ENCODE results near the gene POPDC2.
A peak's percentile ranks its signal among the peaks of the same experiment; 100 is the strongest.

POPDC2 gene, protein sequence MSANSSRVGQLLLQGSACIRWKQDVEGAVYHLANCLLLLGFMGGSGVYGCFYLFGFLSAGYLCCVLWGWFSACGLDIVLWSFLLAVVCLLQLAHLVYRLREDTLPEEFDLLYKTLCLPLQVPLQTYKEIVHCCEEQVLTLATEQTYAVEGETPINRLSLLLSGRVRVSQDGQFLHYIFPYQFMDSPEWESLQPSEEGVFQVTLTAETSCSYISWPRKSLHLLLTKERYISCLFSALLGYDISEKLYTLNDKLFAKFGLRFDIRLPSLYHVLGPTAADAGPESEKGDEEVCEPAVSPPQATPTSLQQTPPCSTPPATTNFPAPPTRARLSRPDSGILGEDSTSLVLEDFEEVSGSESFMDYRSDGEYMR

DNA sequence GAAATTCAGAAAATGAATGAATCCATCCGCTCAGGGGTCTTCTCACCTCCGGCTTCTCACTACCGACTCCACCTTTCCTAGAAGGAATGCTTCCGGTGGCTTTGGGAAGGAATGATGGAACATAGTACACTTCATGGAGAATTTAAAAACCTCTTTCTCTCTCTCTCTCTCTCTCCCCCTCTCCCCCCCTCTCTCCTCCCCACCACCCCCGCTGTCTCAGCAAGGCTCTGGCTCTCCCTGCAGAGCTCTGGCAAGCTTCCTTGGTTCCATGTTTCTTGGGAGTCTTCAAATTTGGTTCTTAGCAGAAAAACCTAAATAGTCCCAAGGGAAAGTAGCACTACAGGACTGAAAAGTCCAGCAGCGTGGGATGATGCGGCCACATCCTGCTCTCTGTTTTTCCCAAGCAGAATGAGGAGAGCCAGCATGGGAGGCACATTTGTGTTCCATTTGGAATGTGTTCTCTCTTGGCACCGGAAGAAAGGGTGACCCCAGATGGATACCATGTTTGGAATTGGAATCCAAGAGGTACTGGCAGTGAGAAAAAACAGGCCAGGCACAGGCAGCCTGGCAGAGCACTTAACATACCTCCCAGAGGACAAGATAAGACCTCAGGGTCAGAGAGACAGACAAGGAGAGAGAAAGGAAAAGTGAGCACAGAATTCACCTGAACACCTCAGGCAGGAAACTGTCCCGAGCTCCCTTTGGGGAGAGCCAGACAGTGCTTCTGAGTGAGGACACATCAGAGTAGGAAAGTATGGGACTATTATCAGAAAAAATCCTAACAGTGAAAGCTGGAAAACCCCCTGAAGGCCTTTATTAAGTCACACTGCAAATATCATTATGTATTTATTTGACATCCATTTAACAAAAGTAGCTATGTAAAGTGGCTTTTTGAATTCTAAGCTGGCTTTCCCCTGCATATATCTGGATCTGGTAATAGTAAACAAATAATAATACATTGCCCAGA, at the start of gene POPDC2:
POPDC2 (minus strand) TSS at position 116 of the 967 bp plus-strand sequence. CDS start 166 bp downstream, outside the sequence.
- peaks cover under 1% of the 10 kb centered on the region for H3K36me3 ChIP-seq
- TF ChIP-seq, protein P1, sequence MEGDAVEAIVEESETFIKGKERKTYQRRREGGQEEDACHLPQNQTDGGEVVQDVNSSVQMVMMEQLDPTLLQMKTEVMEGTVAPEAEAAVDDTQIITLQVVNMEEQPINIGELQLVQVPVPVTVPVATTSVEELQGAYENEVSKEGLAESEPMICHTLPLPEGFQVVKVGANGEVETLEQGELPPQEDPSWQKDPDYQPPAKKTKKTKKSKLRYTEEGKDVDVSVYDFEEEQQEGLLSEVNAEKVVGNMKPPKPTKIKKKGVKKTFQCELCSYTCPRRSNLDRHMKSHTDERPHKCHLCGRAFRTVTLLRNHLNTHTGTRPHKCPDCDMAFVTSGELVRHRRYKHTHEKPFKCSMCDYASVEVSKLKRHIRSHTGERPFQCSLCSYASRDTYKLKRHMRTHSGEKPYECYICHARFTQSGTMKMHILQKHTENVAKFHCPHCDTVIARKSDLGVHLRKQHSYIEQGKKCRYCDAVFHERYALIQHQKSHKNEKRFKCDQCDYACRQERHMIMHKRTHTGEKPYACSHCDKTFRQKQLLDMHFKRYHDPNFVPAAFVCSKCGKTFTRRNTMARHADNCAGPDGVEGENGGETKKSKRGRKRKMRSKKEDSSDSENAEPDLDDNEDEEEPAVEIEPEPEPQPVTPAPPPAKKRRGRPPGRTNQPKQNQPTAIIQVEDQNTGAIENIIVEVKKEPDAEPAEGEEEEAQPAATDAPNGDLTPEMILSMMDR (IDR thresholded peaks at IDR 0.05), result no peak

DNA sequence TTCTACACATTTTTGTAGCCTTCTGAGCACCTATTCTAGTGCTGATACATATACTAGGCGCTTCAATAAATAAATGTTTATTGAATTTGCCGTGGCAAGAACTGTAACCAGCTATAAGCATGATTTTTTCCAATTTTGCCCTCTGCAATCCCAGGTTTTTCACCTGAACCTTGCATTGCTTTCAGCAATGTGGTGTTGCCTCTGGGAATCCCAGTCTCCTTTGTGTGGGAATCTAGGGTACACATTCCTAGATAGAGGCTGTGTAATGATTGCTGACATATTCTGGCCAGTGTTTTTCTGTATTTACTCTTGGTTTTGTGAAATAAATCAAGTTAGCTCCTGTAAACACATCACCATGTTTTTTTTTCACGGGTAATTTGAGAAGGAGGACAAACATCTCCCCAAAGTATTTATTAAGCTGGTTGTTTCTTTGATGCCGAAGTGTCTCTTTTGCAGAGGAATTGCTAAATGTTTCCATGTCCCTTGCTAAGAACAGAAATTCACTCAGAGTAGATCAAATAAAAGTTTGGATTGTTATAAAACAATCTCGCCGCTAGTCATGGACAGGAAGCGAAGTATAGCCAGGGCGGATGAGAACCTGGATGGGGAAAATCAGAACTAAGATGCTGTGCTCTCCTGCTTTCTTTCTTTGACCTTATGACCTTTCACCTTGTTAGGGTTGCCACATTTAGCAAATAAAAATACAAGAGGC, 43.6 kb upstream of the POPDC2 start:
- Histone ChIP-seq H3K4me1 (ENCODE audit: control insufficient read depth in 1 of 2, insufficient read depth in 1 of 2, low read depth in 1 of 2, low read length in 1 of 2) (peaks cover 14 to 18% of the 10 kb centered on the region in 2 experiments), H3K36me3 (no peaks in the 10 kb centered on the region), H3K4me3 (ENCODE audit: low read depth in 1 of 2, low read length in 1 of 2) (no peak overlapping the region), H3K27me3 (peaks cover 18% of the 10 kb centered on the region), H3K9me3 (no peaks in the 10 kb centered on the region), H3K27ac (no peak overlapping the region)
- TF ChIP-seq, protein P1 (IDR thresholded peaks at IDR 0.05), result no peak

More for the DNA sequence above, at the start of gene POPDC2:
- Histone ChIP-seq H3K4me1 (ENCODE audit: control insufficient read depth in 1 of 2, insufficient read depth in 1 of 2, low read depth in 1 of 2, low read length in 1 of 2) (no peaks in the 10 kb centered on the region), H3K27me3 (no peaks in the 10 kb centered on the region), H3K27ac (no peak within 1 kb of the TSS), H3K4me3 (ENCODE audit: low read depth in 1 of 2, low read length in 1 of 2) (no peak within 1 kb of the TSS), H3K9me3 (no peaks in the 10 kb centered on the region)

DNA sequence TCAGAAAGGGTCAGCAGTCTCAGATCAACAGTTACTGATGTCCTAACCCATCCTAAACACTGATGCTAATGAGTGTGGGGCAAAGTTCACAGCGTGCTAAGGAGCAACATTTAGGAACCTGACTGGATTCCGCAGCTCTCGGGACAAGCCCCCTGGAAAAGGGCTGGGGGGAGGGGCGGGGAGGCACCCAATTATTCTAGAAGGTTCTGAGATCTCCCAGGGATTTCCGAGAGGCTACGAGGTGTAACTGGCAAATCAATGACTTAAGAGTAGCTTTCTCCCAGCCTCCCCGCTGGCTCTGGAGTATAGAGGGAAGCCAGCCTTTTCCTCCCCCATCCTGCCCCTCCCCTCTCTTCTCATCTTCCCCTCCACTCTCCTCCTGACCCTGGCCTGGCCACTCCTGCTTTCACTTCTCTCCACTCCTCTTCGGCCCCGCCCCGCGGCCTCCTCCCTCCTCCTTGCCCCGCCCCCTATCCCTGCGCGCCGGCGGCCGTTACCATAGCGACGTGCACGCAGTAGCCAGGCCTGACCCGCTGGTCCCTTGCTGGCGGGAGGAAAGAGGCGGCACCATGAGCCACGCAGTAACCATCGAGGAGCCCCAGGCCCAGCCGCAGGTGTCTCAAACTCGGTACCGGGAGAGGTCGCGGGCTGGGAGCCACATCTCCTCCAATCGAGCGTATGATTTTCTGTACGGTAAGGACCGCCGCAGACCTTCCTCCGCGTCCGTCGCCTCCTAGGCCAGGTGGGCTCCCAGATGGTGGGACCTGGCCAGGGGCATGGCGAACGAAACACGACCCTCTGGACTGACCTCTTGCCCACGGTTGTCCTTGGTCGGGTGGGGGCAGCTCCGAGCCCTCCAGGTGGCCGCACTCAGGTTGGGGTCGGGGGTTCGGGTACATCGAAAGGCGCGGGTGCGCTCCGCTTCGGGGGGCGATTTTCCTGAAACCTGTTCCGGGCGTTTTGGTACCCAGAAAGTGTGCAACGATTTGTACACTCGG, 42.4 kb upstream of the POPDC2 start, which contains the start of gene CFAP91:
CFAP91 (plus strand) TSS at position 493 of the 998 bp plus-strand sequence; CDS start at position 570, 77 bp downstream.
- Histone ChIP-seq H3K27me3 (peaks cover 18% of the 10 kb centered on the region), H3K9me3 (no peaks in the 10 kb centered on the region), H3K36me3 (no peaks in the 10 kb centered on the region), H3K27ac (peak within 1 kb of the TSS; percentile 9), H3K4me3 (ENCODE audit: low read depth in 1 of 2, low read length in 1 of 2) (peak within 1 kb of the TSS; percentile 47 to 57), H3K4me1 (ENCODE audit: control insufficient read depth in 1 of 2, insufficient read depth in 1 of 2, low read depth in 1 of 2, low read length in 1 of 2) (peaks cover 14 to 18% of the 10 kb centered on the region in 2 experiments)
- TF ChIP-seq, protein P1 (IDR thresholded peaks at IDR 0.05), result no peak

DNA sequence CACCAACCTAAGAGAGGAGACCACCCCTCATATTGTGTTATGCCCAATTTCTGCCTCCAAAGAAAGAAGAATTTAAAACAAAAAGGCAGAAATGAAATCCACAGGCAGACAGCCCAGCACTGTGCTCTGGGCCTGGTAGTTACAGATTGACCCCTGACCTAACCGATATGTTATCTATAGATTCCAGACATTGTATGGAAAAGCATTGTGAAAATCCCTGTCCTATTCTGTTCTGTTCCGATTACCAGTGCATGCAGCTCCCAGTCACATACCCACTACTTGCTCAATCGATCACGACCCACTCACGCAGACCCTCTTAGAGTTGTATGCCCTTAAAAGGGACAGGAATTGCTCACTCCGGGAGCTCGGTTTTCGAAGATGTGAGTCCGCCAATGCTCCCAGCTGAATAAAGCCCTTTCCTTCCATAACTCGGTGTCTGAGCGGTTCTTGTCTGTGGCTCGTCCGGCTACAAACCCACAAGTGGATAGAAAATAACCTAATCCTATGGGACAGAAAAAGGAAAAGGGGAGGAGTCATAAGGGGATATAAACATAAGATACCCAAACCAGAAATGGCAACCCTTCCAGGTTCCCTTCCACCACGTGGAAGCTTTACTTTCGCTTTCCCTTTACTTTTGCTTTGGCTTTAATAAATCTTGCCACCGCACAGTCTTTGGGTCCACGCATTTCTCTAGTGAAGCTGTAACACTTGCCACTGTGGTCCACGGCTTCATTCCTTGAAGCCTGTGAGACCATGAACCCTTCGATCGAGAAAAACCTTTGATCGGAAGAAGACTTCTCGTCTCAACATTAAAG, 40.7 kb upstream of the POPDC2 start:
- Histone ChIP-seq H3K4me3 (ENCODE audit: low read depth in 1 of 2, low read length in 1 of 2) (no peak overlapping the region), H3K9me3 (no peaks in the 10 kb centered on the region), H3K36me3 (no peaks in the 10 kb centered on the region), H3K27ac (peak overlapping the region; percentile 25), H3K4me1 (ENCODE audit: control insufficient read depth in 1 of 2, insufficient read depth in 1 of 2, low read depth in 1 of 2, low read length in 1 of 2) (peaks cover 14 to 18% of the 10 kb centered on the region in 2 experiments), H3K27me3 (peaks cover 18% of the 10 kb centered on the region)
- TF ChIP-seq, protein P1 (IDR thresholded peaks at IDR 0.05), result no peak

Data from neutrophil (primary cell).